Limb (tissue), 2 donors: ENCODE measurements around the gene FOXJ3.
"Not testable (repeated sequence)": the region's sequence is repeated elsewhere in the genome, so short reads cannot be mapped to it uniquely, and the experiment has no call there.

ENCODE experiments used
- DNase-seq, 2 donors: peaks; one replicate each; pipeline ENCODE4 v3.0.0-alpha.2; 2016; ENCODE audit errors: extremely low spot score in 2 of 2

FOXJ3 gene

DNA sequence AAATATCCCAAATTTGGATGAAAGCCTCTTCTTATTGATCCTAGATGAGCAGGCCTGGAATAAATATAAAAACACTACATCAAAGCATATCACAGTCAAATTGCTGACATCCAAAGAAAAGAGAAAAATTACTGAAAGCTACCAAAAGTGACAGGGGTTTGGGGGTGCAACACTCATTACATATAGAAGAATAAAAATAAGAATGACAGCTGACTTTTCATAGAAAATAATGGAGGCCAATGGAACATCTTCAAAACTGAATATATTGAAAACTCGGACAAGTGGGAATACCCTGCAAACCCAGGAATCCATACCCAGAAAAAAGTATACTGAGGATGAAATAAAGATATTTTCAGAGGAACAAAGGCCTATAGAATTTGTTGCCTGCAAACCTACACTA, 84.0 kb downstream of the FOXJ3 start:
- DNase-seq = no peak

DNA sequence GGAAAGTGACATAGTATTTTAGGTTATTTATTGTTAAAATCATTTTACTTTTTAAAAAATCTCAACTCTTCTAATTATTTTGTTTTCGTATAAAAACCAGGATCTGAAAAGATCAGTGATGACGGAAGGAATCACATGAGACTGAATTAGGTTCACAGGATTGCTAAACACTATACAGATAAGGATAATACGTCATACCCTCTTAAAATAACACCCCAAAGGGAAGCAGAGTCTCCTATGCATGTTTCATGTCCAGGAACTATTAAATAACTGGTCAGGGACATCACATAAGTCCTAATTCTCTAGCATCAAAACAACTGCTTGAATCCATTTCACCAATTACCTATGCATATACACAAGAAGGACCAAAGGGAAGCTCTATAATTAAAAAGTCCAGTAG, 84.9 kb downstream of the FOXJ3 start:
- no peak for DNase-seq

DNA sequence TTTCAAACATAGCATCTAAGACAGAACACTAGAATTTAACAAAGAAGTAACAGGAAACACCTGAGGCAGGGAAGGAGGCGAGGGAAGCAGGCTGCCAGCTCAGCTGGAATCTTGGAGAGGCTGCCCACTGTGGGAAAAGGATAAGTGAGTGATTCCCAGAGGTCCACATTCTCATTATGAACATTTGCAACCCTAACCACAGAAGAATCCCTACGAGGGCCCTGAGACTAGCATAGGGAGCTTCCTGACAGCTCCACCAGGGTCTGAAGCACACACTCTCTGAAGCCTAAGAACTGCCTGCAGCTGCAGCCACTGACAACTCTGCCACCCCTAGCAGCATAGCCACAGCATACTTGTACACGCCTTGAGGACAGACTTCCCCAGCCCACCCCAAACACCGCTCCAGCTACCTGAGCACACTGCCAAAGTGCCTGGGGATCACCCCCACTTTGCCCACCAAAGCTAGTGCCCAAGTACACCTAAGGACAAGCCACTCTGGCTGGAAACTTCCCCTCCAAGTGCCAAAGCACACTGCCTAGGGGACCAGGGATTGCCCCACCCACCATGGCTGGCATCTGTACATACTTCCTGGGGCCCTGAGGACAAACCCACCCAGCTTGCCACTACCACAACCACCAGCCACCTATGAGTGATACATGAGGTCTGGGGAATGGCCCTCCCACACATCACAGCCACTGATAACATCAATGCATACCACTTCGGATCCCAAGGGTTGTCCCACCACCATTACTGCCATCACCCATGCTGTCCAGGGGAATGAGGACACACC, 93.9 kb downstream of the FOXJ3 start:
- DNase-seq = no peak

DNA sequence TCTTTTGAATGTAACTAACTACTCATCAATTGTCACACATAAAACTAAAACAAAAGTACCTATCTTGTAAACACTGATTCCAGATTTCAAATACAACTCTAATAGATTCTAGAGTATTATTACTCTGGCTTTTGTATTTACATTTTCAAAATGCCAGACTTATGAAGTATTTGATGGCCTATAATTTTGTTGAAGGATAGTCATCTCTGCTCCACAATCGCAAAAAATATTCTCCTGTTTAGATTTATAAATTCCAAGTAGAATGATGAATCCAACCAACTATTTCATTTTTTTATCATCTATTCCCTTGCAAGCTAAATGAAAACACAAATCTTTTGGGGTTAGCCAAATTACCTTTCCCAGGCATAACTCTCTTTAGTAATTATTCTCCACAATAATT, 95.5 kb downstream of the FOXJ3 start:
- DNase-seq = no peak

DNA sequence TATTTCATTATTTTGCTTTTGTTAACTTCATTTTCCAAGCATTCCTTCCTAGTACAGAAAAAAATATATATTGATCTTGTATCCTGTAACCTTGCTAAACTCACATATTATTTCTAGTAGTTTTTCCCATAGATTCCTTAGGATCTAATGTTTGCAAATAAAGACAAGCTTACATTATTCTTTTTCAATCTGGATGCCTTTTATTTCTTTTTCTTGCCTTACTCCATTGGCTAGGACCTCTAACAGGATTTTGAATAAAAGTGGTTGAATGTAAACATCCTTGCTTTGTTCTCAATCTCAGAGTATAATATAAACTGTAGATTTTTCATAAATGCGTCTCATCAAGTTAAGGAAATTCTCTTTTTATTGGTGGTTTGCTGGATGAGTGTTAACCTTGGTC, 96.0 kb downstream of the FOXJ3 start:
- DNase-seq = no peak

DNA sequence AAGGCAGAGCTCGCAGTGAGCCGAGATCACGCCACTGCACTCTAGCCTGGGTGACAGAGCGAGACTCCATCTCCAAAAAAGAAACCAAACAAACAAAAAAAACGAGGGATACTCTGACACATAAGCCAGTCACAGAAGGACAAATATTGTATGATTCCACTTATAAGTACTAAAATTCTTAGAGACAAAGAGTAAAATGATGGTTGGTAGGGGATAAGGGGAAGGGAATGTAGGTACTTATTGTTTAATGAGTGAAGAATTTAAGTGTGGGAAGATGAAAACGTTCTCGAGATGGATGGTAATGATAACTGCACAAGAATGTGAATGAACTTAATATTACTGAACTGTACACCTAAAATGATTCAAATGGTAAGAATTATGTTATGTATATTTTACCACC, 103.8 kb downstream of the FOXJ3 start:
- DNase-seq = no peak

DNA sequence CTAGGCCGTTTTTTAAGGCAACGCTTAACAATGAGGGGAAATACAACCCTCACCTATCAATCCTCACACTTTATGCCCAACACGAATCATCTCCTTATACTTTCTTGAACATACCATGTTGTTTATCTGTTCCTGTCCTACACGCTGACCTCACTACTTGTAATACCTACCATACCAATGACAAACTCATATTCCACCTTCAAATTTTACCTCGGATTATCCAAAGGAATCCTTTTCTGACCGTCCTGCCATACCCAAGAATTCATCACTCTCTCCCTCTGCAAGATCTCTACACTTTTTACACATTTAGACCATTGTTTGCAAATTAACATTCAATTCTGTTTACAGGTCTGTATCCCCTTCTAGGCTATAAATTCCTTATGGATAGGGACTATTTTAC, 106.1 kb downstream of the FOXJ3 start:
- DNase-seq = no peak

DNA sequence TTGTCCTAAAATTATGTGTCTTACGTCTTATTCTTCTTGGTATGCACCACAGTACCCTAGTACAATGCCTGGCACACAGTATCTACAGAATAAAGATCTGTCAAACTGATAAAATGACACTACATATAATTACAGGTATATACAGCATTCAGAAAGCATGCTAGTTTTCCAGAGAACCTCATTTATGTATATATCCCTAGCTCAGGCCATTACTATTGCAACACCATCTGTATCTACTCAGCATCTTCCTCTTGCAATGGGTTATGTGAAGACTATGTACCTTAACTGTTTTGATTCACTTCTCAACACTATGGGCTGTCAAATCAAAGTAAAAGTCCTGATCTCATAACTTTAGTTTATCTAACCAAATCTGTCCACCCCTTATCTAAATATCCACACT, 112.0 kb downstream of the FOXJ3 start:
- no peak for DNase-seq

DNA sequence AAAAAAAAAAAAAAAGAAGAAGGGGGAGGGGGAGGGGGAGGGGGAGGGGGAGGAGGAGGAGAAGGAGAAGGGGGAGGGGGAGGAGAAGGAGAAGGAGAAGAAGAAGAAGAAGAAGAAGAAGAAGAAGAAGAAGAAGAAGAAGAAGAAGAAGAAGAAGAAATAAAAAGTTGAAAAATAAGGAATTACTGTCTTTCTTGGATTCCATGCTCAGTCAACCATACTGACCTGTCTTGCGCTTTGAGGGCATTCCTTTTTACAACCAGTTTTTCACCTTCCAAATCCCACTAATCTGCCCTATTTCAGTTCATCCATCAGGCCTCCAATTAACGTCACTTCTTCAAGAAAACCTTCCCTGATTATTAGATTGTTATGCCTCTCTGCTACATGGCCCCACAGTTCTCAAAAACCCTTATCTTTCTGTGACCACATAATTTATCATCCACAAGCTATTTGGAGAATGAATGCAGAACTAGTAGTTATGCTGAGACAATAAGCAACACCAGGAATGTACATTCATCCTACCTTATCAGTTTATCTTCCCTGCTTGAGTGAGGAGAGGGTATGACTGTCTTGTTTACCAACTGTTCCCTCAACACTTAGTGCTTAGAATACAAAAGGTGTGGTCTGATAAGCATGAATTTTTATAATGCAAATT, 113.0 kb downstream of the FOXJ3 start:
- DNase-seq = no peak

DNA sequence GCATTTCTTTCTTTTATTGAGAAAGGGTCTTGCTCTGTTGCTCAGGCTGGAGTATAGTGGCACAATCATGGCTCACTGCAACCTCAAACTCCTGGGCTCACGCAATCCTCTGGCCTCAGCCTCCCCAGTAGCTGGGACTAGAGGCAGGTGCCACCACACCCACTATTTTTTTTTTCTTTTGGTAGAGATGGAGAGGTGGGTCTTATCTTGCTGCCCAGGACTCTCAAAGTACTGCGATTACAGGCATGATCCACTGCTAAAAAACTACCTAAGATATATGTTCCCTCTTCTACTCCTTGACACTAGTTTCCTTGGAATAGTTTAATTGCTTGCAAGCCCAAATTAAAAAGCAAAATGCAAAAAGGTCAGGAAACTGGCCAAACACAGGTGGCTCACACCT, 113.6 kb downstream of the FOXJ3 start:
- no peak for DNase-seq

DNA sequence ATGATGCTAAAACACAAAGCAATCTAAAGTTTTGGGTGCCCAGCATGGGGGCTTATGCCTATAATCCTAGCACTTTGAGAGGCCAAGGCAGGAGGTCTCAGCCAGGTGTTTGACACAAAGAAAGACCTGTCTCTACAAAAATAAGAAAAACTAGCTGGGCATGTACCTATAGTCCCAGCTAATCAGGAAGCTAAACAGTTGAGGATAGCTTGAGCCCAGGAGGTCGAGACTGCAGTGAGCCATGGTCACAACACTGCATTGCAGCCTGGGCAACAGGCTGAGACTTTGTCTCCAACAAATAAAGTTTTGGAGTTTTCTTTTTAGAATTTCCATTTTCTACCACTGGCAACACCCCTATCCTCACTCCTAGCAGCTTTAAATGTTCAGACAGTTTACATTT, 115.4 kb downstream of the FOXJ3 start:
- DNase-seq = no peak

DNA sequence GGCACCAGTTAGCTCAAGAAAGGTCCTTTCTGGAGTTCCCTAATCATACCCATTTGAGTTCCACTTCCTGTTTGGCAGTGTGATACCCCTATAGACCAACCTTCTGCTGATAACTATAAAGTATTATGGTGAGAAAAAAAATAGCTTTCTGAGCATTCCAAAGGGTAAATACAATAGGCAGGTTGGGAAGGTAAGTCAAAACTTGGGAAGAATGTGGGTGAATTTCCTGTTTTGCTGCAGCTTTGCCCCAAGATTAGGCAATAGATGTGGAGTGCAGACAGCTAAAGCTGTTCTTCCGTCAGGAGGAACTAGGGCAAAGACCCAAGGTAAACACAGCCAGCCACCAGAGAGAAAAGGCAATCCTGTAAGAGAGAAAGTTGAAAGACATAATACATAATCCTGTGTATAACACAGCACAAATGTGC, 120.6 kb downstream of the FOXJ3 start:
- DNase-seq = no peak

DNA sequence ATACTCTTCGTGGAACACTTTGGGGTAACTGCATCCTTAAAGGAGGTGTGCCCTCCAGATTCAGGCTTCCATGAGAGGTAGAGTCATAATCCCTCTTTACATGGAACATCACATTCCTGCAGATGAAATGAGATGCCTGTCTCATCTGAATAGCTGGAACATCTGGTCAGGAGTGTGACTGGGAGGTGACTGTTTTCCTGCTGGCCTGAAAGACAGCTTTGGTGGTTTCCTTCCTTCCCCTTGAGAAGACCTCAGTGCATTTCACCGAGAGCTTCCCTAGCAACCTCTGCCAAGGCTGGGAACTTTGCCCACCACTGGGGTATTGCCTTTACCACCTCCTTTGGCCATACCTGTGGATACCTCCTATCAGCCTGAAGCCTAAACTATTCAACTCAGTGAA, 123.8 kb downstream of the FOXJ3 start:
- DNase-seq = no peak

DNA sequence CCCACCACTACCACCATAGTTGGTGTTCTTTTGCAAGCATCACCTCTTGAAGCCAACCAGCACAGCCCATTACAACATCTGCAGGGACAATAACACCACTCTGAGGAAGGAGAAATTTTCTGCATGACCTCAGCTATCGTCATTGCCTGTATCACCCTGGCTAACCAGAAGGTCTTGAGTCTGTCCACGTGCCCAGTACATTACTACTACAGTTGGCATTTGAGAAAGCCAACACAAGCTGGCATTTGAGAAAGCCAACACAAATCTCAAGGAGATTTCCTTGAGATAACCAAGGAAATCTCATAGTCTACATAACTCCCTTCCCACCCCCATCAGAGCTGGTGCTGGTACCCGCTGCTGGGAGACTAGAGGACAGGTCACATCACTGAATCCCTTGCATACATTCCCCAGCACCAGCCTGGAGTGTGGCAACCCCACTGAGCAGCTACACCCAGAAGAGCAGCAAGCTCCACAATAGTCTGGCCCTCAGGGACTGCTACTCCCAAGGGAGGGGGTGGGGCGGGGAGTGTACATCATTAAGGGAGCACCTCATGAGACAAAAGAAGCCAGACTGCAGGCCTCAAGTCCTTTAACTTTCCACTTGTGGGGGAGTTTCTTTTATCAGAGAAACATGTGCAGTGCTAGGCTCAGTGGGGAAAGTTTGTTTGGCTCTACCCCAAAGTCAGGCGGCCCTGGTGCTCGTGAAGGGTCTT, 124.5 kb downstream of the FOXJ3 start:
- DNase-seq = no peak

DNA sequence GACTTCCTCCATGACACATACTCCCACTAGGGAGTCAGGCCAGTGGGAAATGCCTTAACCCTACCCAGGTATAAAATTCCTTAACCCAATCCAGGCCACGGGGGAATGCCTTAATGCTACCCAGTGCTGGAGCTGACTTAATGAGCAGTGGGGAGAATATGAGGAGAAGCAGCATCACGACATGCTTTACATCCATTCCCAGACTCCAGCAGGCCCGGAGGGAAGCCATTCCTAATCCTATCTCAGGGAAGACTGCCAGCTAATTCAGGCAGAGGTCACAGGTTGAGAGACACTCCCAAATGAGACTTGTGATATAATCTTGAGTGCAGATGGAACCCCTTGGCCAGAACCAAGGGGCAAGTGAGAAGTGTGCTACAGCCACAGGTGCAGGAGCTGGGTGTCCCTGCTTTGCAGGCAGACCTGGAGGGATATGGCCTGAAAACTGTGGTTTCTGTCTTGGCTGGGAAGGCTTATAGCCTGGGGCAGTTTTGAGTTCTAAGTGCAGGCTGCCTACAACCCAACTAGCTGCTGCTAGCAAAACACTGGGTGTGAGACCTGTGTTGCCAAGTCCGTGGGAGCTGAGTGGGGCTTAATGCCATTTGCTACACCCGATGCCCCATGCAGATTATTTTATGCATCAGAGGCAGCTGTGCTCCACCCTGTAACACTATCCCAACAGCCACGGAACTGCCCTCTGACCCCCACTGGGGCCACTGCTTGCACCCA, 125.3 kb downstream of the FOXJ3 start:
- no peak for DNase-seq

DNA sequence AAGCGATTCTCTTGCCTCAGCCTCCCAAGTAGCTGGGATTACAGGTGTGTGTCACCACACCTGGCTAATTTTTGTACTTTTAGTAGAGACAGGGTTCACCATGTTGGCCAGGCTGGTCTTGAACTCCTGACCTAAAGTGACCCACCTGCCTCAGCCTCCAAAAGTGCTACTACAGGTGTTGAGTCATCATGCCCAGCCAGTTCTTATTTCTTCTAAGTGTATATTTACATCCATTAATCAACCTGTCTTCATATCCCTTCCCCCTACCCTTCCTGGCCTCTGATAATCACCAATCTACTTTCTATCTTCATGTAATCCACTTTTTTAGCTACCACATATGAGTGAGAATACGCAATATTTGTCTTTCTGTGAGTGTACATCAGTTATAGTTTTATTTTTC, 128.1 kb downstream of the FOXJ3 start:
- DNase-seq = not testable (repeated sequence)

DNA sequence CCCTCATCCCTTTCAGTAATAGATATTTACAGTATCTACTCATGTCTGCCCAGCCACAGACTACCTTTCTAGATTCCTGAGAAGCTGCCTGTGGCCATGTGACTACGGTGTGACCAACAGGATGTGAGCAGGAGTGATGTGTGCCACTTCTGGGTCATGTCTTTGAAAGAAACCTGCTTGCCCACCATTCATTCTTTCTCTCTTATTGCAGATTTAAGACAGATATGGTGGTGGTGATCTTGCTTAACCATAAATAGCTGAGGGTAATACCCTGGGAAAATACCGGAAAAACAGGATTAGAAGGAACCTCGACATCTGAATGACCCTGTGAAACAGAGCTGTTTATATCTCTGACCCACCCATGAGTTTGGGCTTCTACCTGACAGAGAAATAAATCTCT, 128.9 kb downstream of the FOXJ3 start:
- no peak for DNase-seq

DNA sequence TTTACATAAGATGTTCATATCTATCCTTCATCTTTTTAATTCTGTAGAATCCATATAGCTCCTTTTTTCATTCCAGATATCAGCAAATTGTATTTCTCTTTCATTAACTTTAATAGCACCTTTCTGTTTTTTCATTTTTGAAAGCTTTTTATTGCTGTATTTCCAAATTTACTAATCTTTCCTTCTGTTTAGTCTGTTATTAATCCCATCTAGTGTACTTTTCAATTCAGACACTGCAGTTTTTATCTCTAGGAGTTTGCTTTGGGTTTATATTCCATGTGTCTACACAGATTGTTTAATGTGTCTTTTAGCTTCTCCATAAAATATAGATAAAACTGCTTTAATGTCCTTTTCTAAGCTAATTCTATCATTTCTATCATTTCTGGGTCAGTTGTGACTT, 133.0 kb downstream of the FOXJ3 start:
- DNase-seq = no peak

DNA sequence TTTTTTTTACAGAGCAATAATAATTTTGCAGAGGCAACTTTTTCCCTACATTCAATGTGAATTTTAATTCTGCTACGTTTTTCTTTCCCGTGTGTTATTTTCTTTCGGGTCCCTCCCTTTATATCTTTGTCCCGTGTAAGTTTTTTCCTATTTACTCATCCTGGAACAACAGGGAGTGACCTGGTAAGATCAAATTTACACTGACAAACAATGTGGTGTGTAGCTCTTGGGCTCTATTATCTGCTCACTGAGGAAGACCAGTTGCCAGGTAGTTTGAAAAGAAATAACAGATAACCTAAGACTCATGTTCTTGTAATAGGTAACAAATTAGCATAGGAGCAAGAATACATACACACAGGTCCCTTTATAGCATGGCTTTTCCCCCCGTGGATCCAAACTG, 136.8 kb downstream of the FOXJ3 start:
- no peak for DNase-seq

DNA sequence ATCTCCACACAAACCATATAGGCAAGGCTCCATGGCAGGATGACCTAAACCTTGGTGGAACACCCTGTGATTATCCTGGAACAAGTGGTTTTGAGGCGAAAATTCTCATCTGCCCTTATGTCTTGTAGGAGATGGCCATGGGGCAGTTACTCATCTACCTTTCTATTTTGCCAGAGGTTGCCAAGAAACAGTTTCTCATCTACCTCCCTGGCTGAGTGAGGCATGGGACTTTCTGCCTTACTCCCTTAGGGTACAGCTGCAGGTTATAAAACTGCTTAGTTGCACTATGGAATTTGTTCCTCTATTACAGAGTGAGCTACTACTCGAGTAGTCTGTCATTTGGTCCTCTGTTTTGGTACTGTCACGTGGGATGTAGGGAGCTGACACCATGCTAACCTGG, 139.2 kb downstream of the FOXJ3 start:
- DNase-seq = no peak

DNA sequence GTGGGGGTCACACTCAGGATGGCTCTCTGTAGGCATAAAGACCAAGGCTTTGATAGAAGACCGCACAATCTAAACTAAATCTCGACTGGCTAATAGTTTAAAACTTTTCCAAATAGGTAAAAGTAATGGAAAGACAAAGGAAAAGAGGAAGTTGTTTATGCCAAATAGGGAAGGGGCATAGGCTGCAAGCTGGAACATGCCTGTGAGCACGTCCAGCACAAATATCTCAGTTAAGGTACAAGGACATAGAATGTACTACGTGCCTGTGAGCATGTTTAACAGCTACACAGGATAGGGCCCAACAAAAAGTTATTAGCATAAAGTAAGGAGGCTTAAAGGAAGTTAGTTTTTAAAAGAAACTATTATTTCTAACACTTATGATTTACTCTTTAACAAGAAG, 142.9 kb downstream of the FOXJ3 start:
- no peak for DNase-seq

DNA sequence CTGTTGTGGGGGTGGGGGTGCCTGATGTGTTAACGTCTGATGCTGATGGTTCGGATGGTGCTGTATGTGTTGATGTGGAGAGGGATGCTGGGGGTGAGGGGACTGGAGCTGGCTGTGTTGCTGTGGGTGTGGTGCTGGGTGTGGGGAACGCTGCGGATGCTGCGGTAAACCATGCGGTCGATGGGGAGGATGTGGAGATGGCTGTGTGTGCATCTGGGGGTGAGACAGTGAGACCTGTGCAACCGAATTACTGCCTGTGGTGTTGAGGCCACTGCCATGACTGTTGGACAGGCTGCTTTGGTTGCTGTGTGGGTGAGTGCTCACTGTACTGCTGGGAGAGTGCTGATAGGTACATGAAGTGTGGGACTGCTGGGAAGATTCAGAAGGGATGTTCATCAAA, 143.7 kb downstream of the FOXJ3 start:
- no peak for DNase-seq
